ENCODE results near the gene ATP5PO.

Gene ATP5PO

GRCh38 chr21:33915368-33916199 is at the start of gene ATP5PO:
Gene ATP5PO (minus strand): TSS chr21:33915804. CDS start chr21:33915763, 41 bp downstream.
- DNase-seq (ENCODE audit: low spot score) = peak; percentile 98
- FAIRE-seq = peak; percentile 76

- DNase-seq (ENCODE audit: low spot score) = no peak
- FAIRE-seq = no peak
Measured at GRCh38 chr21:33964706-33965325, 49.2 kb upstream of the ATP5PO start.

GRCh38 chr21:33963848-33964555 is 48.4 kb upstream of the ATP5PO start:
- FAIRE-seq = no peak

GRCh38 chr21:33962290-33962689 is 46.7 kb upstream of the ATP5PO start:
- FAIRE-seq (no peak), DNase-seq (ENCODE audit: low spot score) (no peak)

More at GRCh38 chr21:33963848-33964555, 48.4 kb upstream of the ATP5PO start:
- DNase-seq (ENCODE audit: low spot score) = no peak

GRCh38 chr21:33961061-33961460 is 45.5 kb upstream of the ATP5PO start:
- FAIRE-seq = no peak

GRCh38 chr21:33959680-33960079 is 44.1 kb upstream of the ATP5PO start:
- DNase-seq (ENCODE audit: low spot score) (no peak), FAIRE-seq (no peak)

More at GRCh38 chr21:33961061-33961460, 45.5 kb upstream of the ATP5PO start:
- no peak for DNase-seq (ENCODE audit: low spot score)

GRCh38 chr21:33954395-33954794 is 38.8 kb upstream of the ATP5PO start:
- FAIRE-seq = no peak

GRCh38 chr21:33951276-33952178 is 35.9 kb upstream of the ATP5PO start:
- DNase-seq (ENCODE audit: low spot score) (no peak), FAIRE-seq (no peak)

More at GRCh38 chr21:33954395-33954794, 38.8 kb upstream of the ATP5PO start:
- DNase-seq (ENCODE audit: low spot score) = no peak

GRCh38 chr21:33950431-33951079 is 35.0 kb upstream of the ATP5PO start:
- no peak for DNase-seq (ENCODE audit: low spot score)
- FAIRE-seq = no peak

- DNase-seq (ENCODE audit: low spot score) (no peak), FAIRE-seq (no peak)
Measured at GRCh38 chr21:33949516-33950430, 34.2 kb upstream of the ATP5PO start.

- DNase-seq (ENCODE audit: low spot score) (no peak), FAIRE-seq (no peak)
Measured at GRCh38 chr21:33948951-33949444, 33.4 kb upstream of the ATP5PO start.

- FAIRE-seq = no peak
- DNase-seq (ENCODE audit: low spot score) = peak; percentile 84
Measured at GRCh38 chr21:33948096-33948950, 32.7 kb upstream of the ATP5PO start.

GRCh38 chr21:33947451-33948095 is 32.0 kb upstream of the ATP5PO start:
- peak; percentile 97 for DNase-seq (ENCODE audit: low spot score)
- no peak for FAIRE-seq

- FAIRE-seq = no peak
- no peak for DNase-seq (ENCODE audit: low spot score)
Measured at GRCh38 chr21:33945652-33946270, 30.2 kb upstream of the ATP5PO start.

- DNase-seq (ENCODE audit: low spot score) (no peak), FAIRE-seq (no peak)
Measured at GRCh38 chr21:33944185-33944763, 28.7 kb upstream of the ATP5PO start.

GRCh38 chr21:33943293-33943692 is 27.7 kb upstream of the ATP5PO start:
- no peak for FAIRE-seq
- no peak for DNase-seq (ENCODE audit: low spot score)

GRCh38 chr21:33942426-33942825 is 26.8 kb upstream of the ATP5PO start:
- no peak for FAIRE-seq
- DNase-seq (ENCODE audit: low spot score) = no peak
